GM18858 (cell line): ENCODE data around the gene KLHDC8A.
"Not testable (repeated sequence)": the region's sequence is repeated elsewhere in the genome, so short reads cannot be mapped to it uniquely, and the experiment has no call there.

Experiments
- ATAC-seq: cut with Tn5 transposase; IDR thresholded peaks from one replicate; pipeline ENCODE4 v1.9.1; 2021; ENCODE audit not compliant: unreplicated experiment

The KLHDC8A gene

GRCh38 chr1:205298191-205298994 lies 58.3 kb downstream of the KLHDC8A start:
- no peak for ATAC-seq

GRCh38 chr1:205297546-205298177 lies 59.1 kb downstream of the KLHDC8A start:
- ATAC-seq, result not testable (repeated sequence)

- no peak for ATAC-seq
Measured at GRCh38 chr1:205296154-205296553, 60.6 kb downstream of the KLHDC8A start.

- no peak for ATAC-seq
Measured at GRCh38 chr1:205294934-205295333, 61.8 kb downstream of the KLHDC8A start.

- no peak for ATAC-seq
Measured at GRCh38 chr1:205294175-205294917, 62.4 kb downstream of the KLHDC8A start.

GRCh38 chr1:205293350-205294074 lies 63.2 kb downstream of the KLHDC8A start:
- no peak for ATAC-seq

- ATAC-seq, result no peak
Measured at GRCh38 chr1:205291596-205291995, 65.1 kb downstream of the KLHDC8A start.

GRCh38 chr1:205287767-205288559 lies 68.8 kb downstream of the KLHDC8A start:
- peak; percentile 64 for ATAC-seq

- no peak for ATAC-seq
Measured at GRCh38 chr1:205287076-205287475, 69.6 kb downstream of the KLHDC8A start.

GRCh38 chr1:205286335-205286950 lies 70.3 kb downstream of the KLHDC8A start:
- no peak for ATAC-seq
